HG03575 (cell line): ENCODE measurements around the gene KCNK2.

Experiments
- ATAC-seq: cut with Tn5 transposase; IDR thresholded peaks from one replicate; pipeline ENCODE4 v1.9.1; 2021; ENCODE audit not compliant: unreplicated experiment, insufficient number of reproducible peaks, low FRiP score; ENCODE audit errors: extremely low read depth

Gene KCNK2

DNA sequence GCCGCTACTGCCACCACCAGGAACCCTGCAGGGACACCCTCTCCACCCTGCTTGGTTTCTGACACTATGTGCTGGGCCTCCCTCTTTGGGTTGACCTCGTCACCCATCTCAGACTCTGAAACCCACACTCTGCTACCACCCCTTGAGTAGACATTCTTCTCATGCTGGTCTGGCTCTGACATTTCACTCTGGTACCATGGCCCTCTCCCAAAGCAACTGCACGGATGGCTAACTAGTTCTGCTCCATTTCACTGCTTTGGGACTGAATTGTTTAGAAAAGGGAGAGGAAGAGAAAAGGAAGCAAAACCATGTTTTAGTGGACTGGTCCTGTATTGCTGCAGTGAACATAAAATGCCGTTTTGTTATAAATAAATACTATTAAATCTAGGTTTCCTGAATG, 137.8 kb downstream of the KCNK2 start:
- ATAC-seq: no peak

DNA sequence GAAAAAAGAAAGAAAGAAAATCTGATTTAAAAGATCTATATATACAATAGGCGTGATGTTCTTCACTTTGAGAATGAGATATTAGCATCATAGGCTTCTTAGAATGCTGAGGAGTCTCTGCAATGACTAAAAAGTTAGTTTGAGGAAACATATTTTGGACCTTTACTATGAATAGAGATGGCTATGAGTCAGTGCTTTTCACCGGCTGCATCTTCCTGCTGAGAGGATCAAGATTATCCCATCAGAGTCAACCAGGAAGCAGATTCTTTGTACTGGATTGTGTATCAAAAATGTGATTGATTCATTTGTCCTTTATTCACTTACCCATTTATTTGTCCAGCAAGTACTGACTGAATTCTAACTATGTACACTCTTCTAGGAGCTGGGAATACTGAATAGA, 144.2 kb downstream of the KCNK2 start:
- no peak for ATAC-seq

DNA sequence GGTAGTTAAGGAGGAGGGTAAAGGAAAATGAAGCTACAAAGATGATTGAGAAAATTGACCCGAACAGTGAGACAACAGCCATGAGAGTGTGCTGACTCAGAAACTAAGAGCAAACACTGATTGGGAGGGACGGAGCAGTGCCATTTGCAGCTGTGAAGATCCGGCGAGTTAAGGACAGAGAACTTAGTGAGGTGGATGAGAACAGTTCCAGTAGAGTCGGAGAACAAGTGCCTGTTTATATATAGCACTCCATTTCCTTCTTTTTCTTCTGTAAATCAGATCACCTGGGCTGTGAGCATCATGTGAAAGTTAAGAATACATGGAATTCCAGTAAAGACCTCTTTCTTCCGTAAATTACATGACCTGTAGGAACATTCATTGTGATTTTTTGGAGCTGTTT, 145.7 kb downstream of the KCNK2 start:
- no peak for ATAC-seq

DNA sequence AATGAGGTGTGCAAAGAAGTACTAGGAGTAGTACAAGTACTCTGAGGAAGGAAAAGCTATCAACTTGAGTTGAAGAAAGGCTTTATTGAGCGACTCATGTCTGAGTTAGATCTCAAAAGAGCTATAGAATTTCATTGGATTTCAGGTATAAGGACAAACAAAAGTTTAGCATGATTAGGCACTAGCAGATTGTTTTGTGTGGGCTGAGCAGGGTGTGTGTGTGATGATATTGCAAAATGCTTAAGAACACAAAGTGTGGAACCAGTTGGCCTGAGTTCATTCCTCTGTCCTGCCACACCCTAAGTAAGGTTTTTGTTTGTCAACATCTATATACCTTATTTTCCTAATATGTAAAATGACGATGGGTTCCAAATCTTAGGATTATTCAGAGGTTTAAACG, 158.9 kb downstream of the KCNK2 start:
- no peak for ATAC-seq

DNA sequence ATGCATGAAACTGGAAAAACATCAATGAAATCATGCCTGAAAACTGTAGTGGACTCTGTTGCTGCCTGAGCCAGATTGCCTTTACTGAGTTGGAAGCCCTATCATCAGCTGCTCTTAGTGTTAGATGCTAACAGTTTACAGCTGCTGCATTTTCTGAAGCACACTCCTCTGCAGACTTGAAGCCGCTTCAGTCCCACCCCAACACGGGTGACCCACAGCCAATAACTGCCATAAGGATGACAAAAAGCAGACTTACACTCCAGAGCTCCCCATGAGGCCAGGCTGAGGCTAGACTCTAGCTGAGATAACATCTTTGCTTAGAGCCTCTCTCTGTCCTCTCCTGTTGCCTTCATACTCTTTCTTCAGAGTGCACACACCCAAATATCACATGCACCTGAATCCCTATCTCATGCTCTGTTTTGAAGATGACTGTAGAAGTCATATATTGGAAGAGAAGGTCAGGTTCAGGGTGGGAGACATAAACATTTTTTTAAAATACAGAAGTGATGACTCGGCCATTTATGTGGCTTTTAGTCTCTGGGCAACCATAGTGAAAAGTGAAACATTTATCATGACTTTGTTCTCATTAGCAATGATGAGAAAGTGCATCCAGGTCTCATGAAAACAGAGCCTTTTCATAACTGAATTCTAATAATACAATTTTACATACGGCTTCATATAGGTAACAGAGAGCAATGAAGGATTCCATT, 161.0 kb downstream of the KCNK2 start:
- ATAC-seq: no peak

- no peak for ATAC-seq
Observed at GRCh38 chr1:215250913-215251312, 168.4 kb downstream of the KCNK2 start.

DNA sequence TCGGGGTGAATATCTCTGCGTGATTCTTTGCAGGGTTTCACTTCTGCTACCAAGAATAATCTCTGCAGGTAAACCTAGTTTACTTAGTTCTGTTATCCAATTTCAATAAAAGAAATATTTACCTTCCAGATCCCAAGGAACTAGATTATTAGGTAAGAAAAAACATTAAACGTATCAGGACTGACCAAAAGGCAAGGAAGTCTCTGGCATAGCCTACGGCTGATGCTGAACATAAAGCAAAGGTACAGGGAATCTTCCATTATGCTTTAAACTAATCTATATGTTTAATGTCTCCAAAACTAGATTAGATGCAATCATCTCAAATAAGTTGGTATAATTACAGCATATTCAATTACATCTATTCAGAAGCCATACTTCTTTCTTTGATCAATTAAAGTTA, 168.9 kb downstream of the KCNK2 start:
- no peak for ATAC-seq

DNA sequence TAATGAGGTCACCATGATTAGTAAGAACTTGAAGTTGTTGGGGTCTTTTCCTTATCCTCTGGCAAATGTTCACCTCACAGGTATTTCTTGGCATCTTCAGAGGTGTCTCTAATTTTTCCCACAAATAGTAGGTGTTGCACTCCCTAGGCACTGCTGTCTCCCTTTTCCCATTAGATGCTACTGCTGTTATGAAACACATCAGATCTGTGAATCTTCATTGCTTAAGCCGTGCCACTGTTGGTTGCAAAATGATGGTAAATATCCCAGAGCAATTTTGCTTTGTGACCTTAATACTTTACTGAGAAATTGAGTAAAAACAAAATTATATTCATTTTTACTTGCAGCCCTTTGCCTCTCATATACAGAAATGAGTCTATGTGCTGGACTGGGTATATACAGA, 169.6 kb downstream of the KCNK2 start:
- ATAC-seq: no peak

GRCh38 chr1:215256936-215257679, 174.6 kb downstream of the KCNK2 start:
- ATAC-seq: no peak

DNA sequence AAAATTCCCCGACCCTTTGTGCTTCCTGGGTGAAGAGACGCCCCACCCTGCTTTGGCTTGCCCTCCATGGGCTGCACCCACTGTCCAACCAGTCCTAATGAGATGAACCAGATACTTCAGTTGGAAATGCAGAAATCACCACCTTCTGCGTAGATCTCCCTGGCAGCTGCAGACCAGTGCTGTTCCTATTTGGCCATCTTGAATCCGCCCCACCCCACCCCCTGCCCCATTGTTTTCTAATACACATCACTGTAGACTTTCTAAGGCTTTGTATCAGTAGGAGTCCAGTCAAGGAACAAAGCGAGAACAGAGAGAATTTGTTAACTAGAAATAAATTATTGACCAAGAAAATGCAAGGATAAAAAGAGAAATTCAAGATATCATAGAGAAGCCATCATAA, 178.2 kb downstream of the KCNK2 start:
- no peak for ATAC-seq

- no peak for ATAC-seq
Observed at GRCh38 chr1:215262106-215262505, 179.6 kb downstream of the KCNK2 start.

DNA sequence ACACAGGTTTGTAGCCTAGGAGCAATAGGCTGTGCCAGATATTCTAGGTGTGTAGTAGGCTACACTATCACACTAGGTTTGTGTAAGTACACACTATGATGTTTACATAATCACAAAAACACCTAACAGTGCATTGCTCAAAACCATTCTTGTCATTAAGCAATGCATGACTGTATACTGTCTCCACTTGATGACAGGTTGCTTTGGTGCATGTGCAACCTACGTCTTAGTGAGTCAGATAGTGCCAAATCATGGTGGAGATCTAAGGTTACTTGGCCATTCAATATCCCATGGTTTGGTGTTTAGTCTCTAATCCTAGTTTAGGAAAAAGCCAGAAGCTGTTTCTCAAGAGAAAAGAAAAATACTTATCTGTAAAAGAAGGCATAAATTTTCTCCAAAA, 181.1 kb downstream of the KCNK2 start:
- ATAC-seq: no peak

GRCh38 chr1:215264649-215265048, 182.1 kb downstream of the KCNK2 start:
- ATAC-seq: no peak

- ATAC-seq: no peak
Observed at GRCh38 chr1:215267495-215267894, 185.0 kb downstream of the KCNK2 start.

GRCh38 chr1:215269955-215270354, 187.4 kb downstream of the KCNK2 start:
- no peak for ATAC-seq

DNA sequence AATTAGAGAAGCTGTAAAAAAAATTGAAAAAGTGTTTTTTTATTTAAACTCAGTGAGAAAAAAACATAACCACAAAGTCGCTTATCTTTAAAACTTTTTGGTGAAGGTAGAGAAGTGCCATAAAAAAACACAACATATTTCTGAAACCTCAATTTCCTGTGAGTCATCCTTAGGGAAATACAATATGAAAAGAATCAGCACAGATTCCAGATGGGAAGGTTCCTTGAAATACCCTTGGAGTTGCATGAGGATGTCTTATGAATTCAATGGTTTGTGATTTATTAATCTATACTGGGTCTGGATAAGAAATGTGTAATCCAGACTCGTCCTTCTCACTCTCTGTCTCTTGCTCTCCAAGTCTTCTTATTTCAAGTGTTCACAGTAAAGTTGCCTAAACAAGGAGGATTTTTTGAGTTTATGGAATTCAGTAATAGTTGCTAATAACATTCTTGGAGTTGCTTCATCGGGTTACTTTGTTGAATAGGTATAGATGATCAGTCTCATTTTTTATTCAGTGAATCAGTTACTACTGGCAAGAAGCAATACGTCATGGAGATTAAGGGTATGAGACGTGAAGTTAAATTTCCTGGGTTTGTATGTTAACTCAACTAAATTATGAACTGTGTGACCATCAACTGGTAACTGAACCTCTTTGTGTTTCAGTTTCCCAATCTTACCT, 191.4 kb downstream of the KCNK2 start:
- ATAC-seq: no peak

DNA sequence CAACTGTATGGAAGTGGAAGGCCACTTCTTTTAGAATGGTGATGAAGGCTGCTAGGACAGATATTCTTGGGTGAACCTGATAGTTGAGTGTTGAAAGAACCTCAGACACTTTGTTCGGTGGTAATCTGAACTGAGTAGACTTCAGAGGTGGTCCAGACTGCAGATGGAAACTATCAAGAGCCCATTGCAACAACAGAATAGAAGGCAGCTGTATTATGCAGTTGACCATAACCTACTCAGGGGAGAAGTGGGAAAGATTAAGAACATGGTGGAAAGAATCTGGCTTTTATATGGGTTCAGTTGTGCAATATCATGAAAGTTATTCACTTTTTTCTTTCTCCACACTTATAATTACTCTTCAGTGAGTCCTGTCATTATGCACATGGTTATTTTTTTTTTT, 194.0 kb downstream of the KCNK2 start:
- ATAC-seq: no peak

DNA sequence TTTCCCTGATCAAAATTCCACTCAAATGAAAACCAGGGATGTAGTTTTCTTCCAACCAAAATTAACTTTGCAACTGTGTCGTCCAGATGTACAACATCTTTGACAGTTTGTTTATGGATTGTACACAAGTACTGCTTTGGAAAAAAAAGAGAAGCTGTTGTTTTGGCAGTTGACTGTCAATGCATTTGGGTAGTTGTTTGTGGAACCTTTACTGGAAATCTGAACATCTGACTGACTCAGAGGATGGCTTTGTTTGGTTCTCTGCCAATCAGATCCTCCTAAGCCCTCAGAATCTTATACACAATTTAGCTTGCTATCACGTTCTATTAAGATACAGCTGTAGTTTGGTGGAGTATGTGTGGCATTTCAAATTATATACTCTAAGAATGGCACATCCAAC, 195.0 kb downstream of the KCNK2 start:
- no peak for ATAC-seq

GRCh38 chr1:215279682-215280081, 197.1 kb downstream of the KCNK2 start:
- no peak for ATAC-seq

GRCh38 chr1:215282557-215282956, 200.0 kb downstream of the KCNK2 start:
- no peak for ATAC-seq
